ENCODE results near the gene CEP57L1. TPM values are rescaled to one million over a fixed set of nuclear protein-coding genes. Genes with fewer than 3 reads are reported as not detected.

The CEP57L1 gene
- total RNA-seq, 1 experiment from 2014 or later: 20.7 TPM

DNA sequence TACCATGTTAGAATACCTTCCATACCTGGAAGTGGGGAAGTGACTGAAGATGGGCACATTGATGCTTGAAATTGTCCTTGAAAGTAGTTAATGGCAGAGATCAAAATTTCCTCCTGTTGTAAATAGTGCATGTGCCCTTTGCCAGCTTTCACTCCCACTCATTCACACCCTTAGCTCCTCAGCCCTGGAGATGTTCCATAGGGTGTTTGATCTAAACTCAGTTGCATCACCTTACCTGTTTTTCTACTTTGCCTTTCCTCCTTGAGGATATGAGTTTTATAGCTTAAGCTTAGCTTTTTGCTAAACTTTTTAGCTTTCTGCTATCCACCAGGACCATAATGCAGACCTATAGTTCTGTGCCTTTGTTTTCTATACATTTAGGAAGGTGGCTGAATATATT lies 69.0 kb downstream of the CEP57L1 start:
- H3K27ac ChIP-seq (ENCODE audit: low read depth, low read length): no peak overlapping the region
- no peak overlapping the region for H3K9ac ChIP-seq (ENCODE audit: low read length)
- TF ChIP-seq EGR1 (IDR thresholded peaks at IDR 0.05; ENCODE audit: low read depth) (peak; percentile 30; the same call in 1 of the 2 replicates), FOSL1 (IDR thresholded peaks at IDR 0.05; ENCODE audit: low read depth) (no peak)
- no peaks in the 10 kb centered on the region for H3K9me3 ChIP-seq (ENCODE audit: control insufficient read depth in 1 of 2, insufficient read depth in 1 of 2, low read depth in 1 of 2, low read length in 2 of 2)
- no peak overlapping the region for H3K4me2 ChIP-seq (ENCODE audit: low read length)
- no peak overlapping the region for H3K4me3 ChIP-seq (replicated peaks in 1 of 2; ENCODE audit: low read depth in 1 of 2, low read length in 2 of 2)
- H2AFZ ChIP-seq (ENCODE audit: low read depth, low read length, poor library complexity, severe bottlenecking): no peak overlapping the region
- H3K9me2 ChIP-seq (ENCODE audit: insufficient read depth): no peaks in the 10 kb centered on the region
- ATAC-seq: no peak
- no peaks in the 10 kb centered on the region for H3K27me3 ChIP-seq (ENCODE audit: insufficient read depth, low read length)
- POLR2A ChIA-PET: no interaction called here
- H3K79me2 ChIP-seq (ENCODE audit: insufficient read depth, low read length): no peaks in the 10 kb centered on the region
- no TSS peak for BruUV-seq (replicated peaks)
- peaks cover 0 to 3% of the 10 kb centered on the region in 2 experiments; a peak in 1 of 4 replicates for H3K36me3 ChIP-seq (ENCODE audit: control insufficient read depth in 1 of 2, insufficient read depth in 2 of 2, low read length in 2 of 2)
- H4K20me1 ChIP-seq (ENCODE audit: insufficient read depth): no peaks in the 10 kb centered on the region
- CTCF ChIA-PET: no interaction called here
- intact Hi-C loops (cut with micrococcal nuclease): loop anchor here (10.0 kb wide), 1 partner anchor 620 kb away; no protein-coding TSS in a partner anchor
- RAD21 ChIA-PET (ENCODE audit: low non-redundant PET in 1 of 2, low total read pairs in 2 of 2, uncharacterized antibody in 2 of 2, unreplicated experiment in 2 of 2): no interaction called here
- no peak for DNase-seq (ENCODE audit: low read depth, low spot score)
- peaks cover 0 to 4% of the 10 kb centered on the region in 2 experiments; a peak in 2 of 4 replicates for H3K4me1 ChIP-seq (ENCODE audit: control insufficient read depth in 1 of 2, insufficient read depth in 2 of 2, low read length in 2 of 2)

GRCh38 chr6:109165392-109165974 lies 70.2 kb downstream of the CEP57L1 start:
- H3K9ac ChIP-seq (ENCODE audit: low read length): no peak overlapping the region
- H3K4me3 ChIP-seq (replicated peaks in 1 of 2; ENCODE audit: low read depth in 1 of 2, low read length in 2 of 2): no peak overlapping the region
- RAD21 ChIA-PET (ENCODE audit: low non-redundant PET in 1 of 2, low total read pairs in 2 of 2, uncharacterized antibody in 2 of 2, unreplicated experiment in 2 of 2): no interaction called here
- no peak overlapping the region for H3K4me2 ChIP-seq (ENCODE audit: low read length)
- no peak for DNase-seq (ENCODE audit: low read depth, low spot score)
- H3K27ac ChIP-seq (ENCODE audit: low read depth, low read length): no peak overlapping the region
- H3K36me3 ChIP-seq (ENCODE audit: control insufficient read depth in 1 of 2, insufficient read depth in 2 of 2, low read length in 2 of 2): no peaks in the 10 kb centered on the region
- H3K4me1 ChIP-seq (ENCODE audit: control insufficient read depth in 1 of 2, insufficient read depth in 2 of 2, low read length in 2 of 2): peaks cover 0 to 4% of the 10 kb centered on the region in 2 experiments; a peak in 2 of 4 replicates
- CTCF ChIA-PET: no interaction called here
- H4K20me1 ChIP-seq (ENCODE audit: insufficient read depth): no peaks in the 10 kb centered on the region
- no peaks in the 10 kb centered on the region for H3K27me3 ChIP-seq (ENCODE audit: insufficient read depth, low read length)
- no peak for TF ChIP-seq CBX3 (IDR thresholded peaks at IDR 0.05; ENCODE audit: low read depth)
- TF ChIP-seq YY1 (IDR thresholded peaks at IDR 0.05; ENCODE audit: extremely low read depth, insufficient replicate concordance, low read depth, low read length): no peak
- TF ChIP-seq ZBTB33 (IDR thresholded peaks at IDR 0.05; ENCODE audit: extremely low read depth, insufficient replicate concordance, low read length): no peak
- no peak for TF ChIP-seq ATF3 (IDR thresholded peaks at IDR 0.05)
- TF ChIP-seq ZNF274 (IDR thresholded peaks at IDR 0.05; ENCODE audit: low read depth, low read length): no peak
- TF ChIP-seq SRF (IDR thresholded peaks at IDR 0.05; ENCODE audit: low read depth): no peak
- no peak for TF ChIP-seq CEBPB (IDR thresholded peaks at IDR 0.05; ENCODE audit: low read depth)
- no peak for TF ChIP-seq POLR2A (IDR thresholded peaks at IDR 0.05; ENCODE audit: borderline replicate concordance, extremely low read depth, insufficient read depth, insufficient read length)
- no peak for TF ChIP-seq EZH2 (IDR thresholded peaks at IDR 0.05)
- TF ChIP-seq POLR2AphosphoS5 (IDR thresholded peaks at IDR 0.05; ENCODE audit: low read depth, low read length): no peak
- no peak for TF ChIP-seq CTCF (IDR thresholded peaks at IDR 0.05 in 2 of 3, conservative IDR thresholded peaks at IDR 0.05 in 1 of 3; ENCODE audit: borderline replicate concordance in 1 of 3, insufficient read depth in 1 of 3, low read depth in 2 of 3, low read length in 2 of 3)
- no peak for TF ChIP-seq EZH2phosphoT487 (IDR thresholded peaks at IDR 0.05; ENCODE audit: borderline replicate concordance)
- TF ChIP-seq FOSL1 (IDR thresholded peaks at IDR 0.05; ENCODE audit: low read depth): no peak
- no peak for TF ChIP-seq RAD21 (IDR thresholded peaks at IDR 0.05; ENCODE audit: low read depth)
- TF ChIP-seq EGR1 (IDR thresholded peaks at IDR 0.05; ENCODE audit: low read depth): no peak
- no peak for TF ChIP-seq SIN3A (IDR thresholded peaks at IDR 0.05; ENCODE audit: low read depth)
- TF ChIP-seq, protein P1, sequence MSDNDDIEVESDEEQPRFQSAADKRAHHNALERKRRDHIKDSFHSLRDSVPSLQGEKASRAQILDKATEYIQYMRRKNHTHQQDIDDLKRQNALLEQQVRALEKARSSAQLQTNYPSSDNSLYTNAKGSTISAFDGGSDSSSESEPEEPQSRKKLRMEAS (IDR thresholded peaks at IDR 0.05): no peak
- POLR2A ChIA-PET: no interaction called here
- H3K9me3 ChIP-seq (ENCODE audit: control insufficient read depth in 1 of 2, insufficient read depth in 1 of 2, low read depth in 1 of 2, low read length in 2 of 2): no peaks in the 10 kb centered on the region
- no peaks in the 10 kb centered on the region for H3K9me2 ChIP-seq (ENCODE audit: insufficient read depth)
- intact Hi-C loops (cut with micrococcal nuclease): loop anchor here (10.0 kb wide), 1 partner anchor 621 kb away; no protein-coding TSS in a partner anchor
- H2AFZ ChIP-seq (ENCODE audit: low read depth, low read length, poor library complexity, severe bottlenecking): no peak overlapping the region
- peak; percentile 50; the same call in 1 of the 2 replicates for ATAC-seq
- no TSS peak for BruUV-seq (replicated peaks)
- no peaks in the 10 kb centered on the region for H3K79me2 ChIP-seq (ENCODE audit: insufficient read depth, low read length)

Measured in HCT116 (cell line).